Stimulated activated CD4-positive, alpha-beta T cell treated with anti-CD3 and anti-CD28 coated beads, Interleukin-2, amount 100 ng/mL, for 4 hours (primary cell): ENCODE data around the gene ICAM2.
"Not testable (repeated sequence)": the region's sequence is repeated elsewhere in the genome, so short reads cannot be mapped to it uniquely, and the experiment has no call there.

ENCODE experiments used
- DNase-seq: peaks from one replicate; pipeline ENCODE4 v3.0.0-alpha.2; 2020; ENCODE audit warnings: low read depth

The ICAM2 gene

GRCh38 chr17:64009571-64010402, 10.6 kb downstream of the ICAM2 start:
- DNase-seq = no peak

DNA sequence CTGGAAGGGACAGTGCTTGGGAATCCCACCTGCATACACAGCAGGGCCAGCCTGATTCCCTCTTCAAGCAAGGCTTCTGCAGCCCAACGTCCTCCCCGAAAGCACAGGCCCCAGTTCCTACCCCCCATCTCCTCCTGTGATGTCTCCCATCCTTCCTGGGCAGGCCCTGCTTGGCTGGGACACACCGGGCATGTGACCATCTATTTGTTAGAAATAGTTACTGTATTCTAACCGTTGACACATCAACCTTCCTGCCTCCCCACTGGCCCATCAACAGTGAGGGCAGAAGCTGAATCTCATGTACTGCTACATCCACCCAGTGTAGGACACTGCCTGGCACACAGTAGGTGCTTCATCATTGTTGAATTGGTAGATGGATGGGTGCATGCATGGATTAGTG, 11.6 kb downstream of the ICAM2 start:
- no peak for DNase-seq

DNA sequence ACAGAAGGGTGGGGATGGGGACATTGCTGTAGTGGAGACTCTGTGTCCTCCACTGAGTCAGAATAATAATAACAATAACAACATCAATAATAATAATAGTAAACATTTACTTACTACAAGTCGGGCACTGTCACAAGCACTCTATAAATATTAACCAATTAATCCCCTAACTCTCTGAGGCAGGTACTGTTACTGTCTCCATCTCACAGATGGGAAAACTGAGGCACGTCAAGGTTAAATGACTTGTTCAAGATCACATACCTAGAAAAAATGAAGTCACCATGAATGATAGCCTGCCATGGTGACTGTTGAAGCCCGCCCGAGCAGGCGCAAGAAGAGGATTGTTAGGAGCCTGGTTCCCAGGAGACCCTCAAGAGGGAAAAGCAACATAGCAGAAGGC, 12.1 kb downstream of the ICAM2 start:
- no peak for DNase-seq

DNA sequence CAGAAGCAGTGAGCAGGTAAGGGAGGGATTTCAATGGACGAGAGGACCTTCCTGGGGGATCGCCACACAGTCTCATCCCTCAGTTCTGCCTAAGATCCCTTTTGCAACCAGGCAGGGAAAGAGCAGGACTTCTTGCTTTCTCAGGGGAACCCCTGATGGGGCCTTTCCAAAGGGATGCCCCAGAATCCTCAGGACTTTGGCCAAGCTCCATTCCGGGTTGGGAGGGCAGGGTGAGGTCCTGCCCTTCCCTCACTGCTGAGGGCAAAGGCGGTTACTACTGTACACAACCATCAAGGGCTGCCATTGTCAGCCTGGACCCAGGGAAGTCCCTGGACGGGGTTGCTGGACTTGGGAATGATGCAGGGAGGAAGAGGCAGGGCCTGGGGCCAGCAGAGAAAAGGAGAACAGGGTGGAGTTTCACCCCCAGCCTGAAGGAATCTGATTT, 12.6 kb downstream of the ICAM2 start:
- DNase-seq = no peak

GRCh38 chr17:64007089-64007837, 13.2 kb downstream of the ICAM2 start:
- DNase-seq = not testable (repeated sequence)

DNA sequence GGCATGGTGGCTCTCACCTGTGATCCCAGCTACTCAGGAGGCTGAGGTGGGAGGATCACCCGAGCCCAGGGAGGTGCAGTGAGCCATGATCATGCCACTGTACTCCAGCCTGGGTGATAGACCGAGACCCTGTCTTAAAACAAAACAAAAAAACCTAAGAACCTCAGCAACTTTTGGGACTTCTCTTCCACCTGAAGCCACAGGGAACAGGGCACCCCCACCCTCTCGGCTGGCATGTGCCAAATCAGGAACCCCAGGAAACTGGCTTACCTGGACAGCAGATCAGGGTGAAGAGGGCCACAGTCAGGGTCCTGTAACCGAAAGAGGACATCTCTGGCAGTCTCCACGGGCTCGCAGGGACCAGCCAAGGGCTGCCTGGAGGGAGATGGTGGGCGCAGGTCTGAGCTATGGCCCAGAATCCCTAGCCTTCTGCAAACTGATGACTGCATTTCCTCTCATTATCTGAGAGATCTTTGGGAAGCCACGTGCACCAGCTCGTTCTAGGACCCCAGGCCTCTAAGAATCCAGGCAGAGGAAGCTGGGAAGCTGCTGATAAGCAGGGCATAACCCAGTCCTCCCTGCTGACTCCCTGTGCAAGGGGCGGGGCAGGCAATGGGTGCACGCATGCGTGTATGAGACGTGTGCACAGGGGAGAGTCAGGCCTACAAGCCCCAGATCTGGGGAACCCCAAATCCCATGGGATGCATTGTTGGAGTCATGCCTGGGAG, 13.9 kb downstream of the ICAM2 start:
- no peak for DNase-seq

GRCh38 chr17:64005734-64006167, 14.7 kb downstream of the ICAM2 start:
- no peak for DNase-seq

- no peak for DNase-seq
Observed at GRCh38 chr17:64004903-64005733, 15.3 kb downstream of the ICAM2 start.

- DNase-seq = no peak
Observed at GRCh38 chr17:64004218-64004770, 16.1 kb downstream of the ICAM2 start.

DNA sequence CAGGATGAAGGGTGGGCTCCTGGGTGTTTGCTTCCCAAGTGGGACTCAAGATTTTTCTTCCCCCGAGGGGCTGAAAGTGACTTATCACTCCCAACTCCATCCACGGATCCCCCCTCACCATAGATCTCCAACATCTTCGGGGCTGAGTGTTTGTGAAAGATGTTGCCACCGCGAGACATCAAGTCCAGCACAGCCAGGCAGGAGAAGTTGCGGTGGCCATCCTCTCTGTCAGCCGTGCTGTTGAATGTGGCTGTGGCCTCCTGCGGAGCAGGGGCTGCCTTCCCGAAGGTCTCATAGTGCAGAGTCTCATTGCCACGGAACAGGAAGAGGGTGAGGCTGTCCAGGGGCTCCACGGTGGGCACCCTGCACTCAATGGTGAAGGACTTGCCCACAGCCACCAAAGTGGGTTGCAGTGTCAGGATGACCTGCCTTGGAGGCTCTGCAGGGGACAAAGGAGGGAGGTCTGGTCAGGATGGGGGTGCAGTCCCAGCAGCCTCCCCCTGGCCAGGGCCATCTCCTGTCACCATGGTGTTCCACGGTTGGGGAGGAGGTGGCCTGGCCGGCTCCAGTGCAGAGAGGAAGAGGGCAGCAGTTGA, 16.8 kb downstream of the ICAM2 start:
- no peak for DNase-seq

- DNase-seq = no peak
Observed at GRCh38 chr17:64002658-64003525, 17.5 kb downstream of the ICAM2 start.

DNA sequence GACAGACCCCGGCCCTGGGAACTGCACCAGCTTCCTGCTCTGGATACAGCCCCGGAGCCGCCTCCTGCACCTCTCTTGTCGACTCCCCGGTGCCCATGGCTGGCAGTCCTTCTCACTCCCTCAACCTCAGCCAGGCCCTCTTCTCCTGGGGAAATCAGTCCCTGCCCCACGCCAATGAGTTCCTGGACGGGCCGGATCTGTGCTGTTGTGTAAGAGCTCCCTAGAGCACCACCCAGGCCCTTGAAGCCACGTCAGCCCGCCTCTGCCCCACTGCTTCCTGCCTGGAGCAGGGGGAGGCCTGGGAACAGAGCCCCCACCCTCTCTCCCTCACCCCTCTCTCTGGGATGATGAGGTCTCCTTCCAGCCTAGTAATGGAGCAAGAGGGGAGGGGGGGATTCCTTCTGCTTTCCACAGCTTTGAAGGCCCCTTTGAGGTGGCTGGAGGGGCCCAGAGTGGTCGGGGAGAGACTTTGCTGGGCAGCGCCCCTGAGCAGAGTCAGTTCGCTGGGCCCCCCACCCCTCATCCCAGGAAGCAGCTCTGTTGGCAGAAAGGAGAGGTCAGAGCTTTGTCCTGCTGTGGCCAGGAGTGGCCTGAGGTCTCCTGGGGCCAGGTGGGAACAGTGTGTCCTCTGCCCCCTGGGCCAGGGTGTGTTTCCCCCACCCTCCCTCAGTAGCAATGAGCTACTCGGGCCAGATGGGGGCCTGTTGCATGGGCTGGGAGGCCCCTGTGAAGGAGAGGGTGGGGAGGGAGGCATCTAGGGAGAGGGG, 18.5 kb downstream of the ICAM2 start:
- DNase-seq = no peak

- no peak for DNase-seq
Observed at GRCh38 chr17:64001091-64001579, 19.3 kb downstream of the ICAM2 start.

- no peak for DNase-seq
Observed at GRCh38 chr17:63999680-64000531, 20.5 kb downstream of the ICAM2 start.

- DNase-seq = no peak
Observed at GRCh38 chr17:63998721-63999679, 21.4 kb downstream of the ICAM2 start.

GRCh38 chr17:63998050-63998720, 22.2 kb downstream of the ICAM2 start, which contains the start of gene PRR29:
PRR29 (plus strand) TSS chr17:63998351; CDS start chr17:63998365, 14 bp downstream.
- peak; percentile 55 for DNase-seq
